ENCODE measurements around the gene CD247.

Gene CD247

GRCh38 chr1:167546935-167547334 lies 28.6 kb upstream of the CD247 start:
- H3K4me1 Mint-ChIP-seq: peaks cover 24% of the 10 kb centered on the region

GRCh38 chr1:167545349-167545748 lies 27.0 kb upstream of the CD247 start:
- no peaks in the 10 kb centered on the region for H3K9me3 Mint-ChIP-seq
- no peak overlapping the region for H3K4me3 Mint-ChIP-seq
- H3K36me3 Mint-ChIP-seq: peaks cover 4% of the 10 kb centered on the region
- H3K27ac Mint-ChIP-seq: no peak overlapping the region
- H3K4me1 Mint-ChIP-seq: peaks cover 13% of the 10 kb centered on the region
- H3K27me3 Mint-ChIP-seq: no peaks in the 10 kb centered on the region

More at GRCh38 chr1:167546935-167547334, 28.6 kb upstream of the CD247 start:
- no peaks in the 10 kb centered on the region for H3K27me3 Mint-ChIP-seq
- no peaks in the 10 kb centered on the region for H3K9me3 Mint-ChIP-seq
- H3K36me3 Mint-ChIP-seq: peaks cover 2% of the 10 kb centered on the region
- no peak overlapping the region for H3K4me3 Mint-ChIP-seq
- H3K27ac Mint-ChIP-seq: no peak overlapping the region

GRCh38 chr1:167544447-167545093 lies 26.2 kb upstream of the CD247 start:
- H3K4me1 Mint-ChIP-seq: peaks cover 11% of the 10 kb centered on the region
- peak overlapping the region; percentile 75 for H3K27ac Mint-ChIP-seq
- peaks cover 4% of the 10 kb centered on the region for H3K36me3 Mint-ChIP-seq
- no peak overlapping the region for H3K4me3 Mint-ChIP-seq
- H3K9me3 Mint-ChIP-seq: no peaks in the 10 kb centered on the region
- H3K27me3 Mint-ChIP-seq: no peaks in the 10 kb centered on the region

GRCh38 chr1:167543199-167543990 lies 25.1 kb upstream of the CD247 start:
- H3K36me3 Mint-ChIP-seq: peaks cover 4% of the 10 kb centered on the region
- H3K4me1 Mint-ChIP-seq: peaks cover 13% of the 10 kb centered on the region
- no peak overlapping the region for H3K4me3 Mint-ChIP-seq
- H3K27ac Mint-ChIP-seq: no peak overlapping the region
- no peaks in the 10 kb centered on the region for H3K9me3 Mint-ChIP-seq
- H3K27me3 Mint-ChIP-seq: no peaks in the 10 kb centered on the region

GRCh38 chr1:167542109-167543032 lies 24.0 kb upstream of the CD247 start:
- Mint-ChIP-seq H3K4me1 (peaks cover 13% of the 10 kb centered on the region), H3K4me3 (no peak overlapping the region)

GRCh38 chr1:167541610-167542009 lies 23.3 kb upstream of the CD247 start:
- no peak overlapping the region for H3K4me3 Mint-ChIP-seq
- no peak overlapping the region for H3K27ac Mint-ChIP-seq
- H3K9me3 Mint-ChIP-seq: no peaks in the 10 kb centered on the region
- no peaks in the 10 kb centered on the region for H3K27me3 Mint-ChIP-seq
- H3K36me3 Mint-ChIP-seq: peaks cover 4% of the 10 kb centered on the region
- peaks cover 13% of the 10 kb centered on the region for H3K4me1 Mint-ChIP-seq

More at GRCh38 chr1:167542109-167543032, 24.0 kb upstream of the CD247 start:
- Mint-ChIP-seq H3K9me3 (no peaks in the 10 kb centered on the region), H3K36me3 (peaks cover 4% of the 10 kb centered on the region), H3K27me3 (no peaks in the 10 kb centered on the region), H3K27ac (peak overlapping the region; percentile 59)

GRCh38 chr1:167541003-167541402 lies 22.7 kb upstream of the CD247 start:
- H3K4me3 Mint-ChIP-seq: no peak overlapping the region
- H3K9me3 Mint-ChIP-seq: no peaks in the 10 kb centered on the region
- peaks cover 4% of the 10 kb centered on the region for H3K36me3 Mint-ChIP-seq
- no peak overlapping the region for H3K27ac Mint-ChIP-seq
- H3K4me1 Mint-ChIP-seq: peaks cover 13% of the 10 kb centered on the region
- H3K27me3 Mint-ChIP-seq: no peaks in the 10 kb centered on the region

- Mint-ChIP-seq H3K27me3 (no peaks in the 10 kb centered on the region), H3K27ac (peak overlapping the region; percentile 23), H3K4me1 (peaks cover 13% of the 10 kb centered on the region), H3K36me3 (peaks cover 3% of the 10 kb centered on the region), H3K9me3 (no peaks in the 10 kb centered on the region), H3K4me3 (no peak overlapping the region)
Measured at GRCh38 chr1:167538657-167539056, 20.3 kb upstream of the CD247 start.

- Mint-ChIP-seq H3K27me3 (no peaks in the 10 kb centered on the region), H3K27ac (no peak overlapping the region), H3K4me1 (peaks cover 4% of the 10 kb centered on the region), H3K36me3 (no peaks in the 10 kb centered on the region), H3K9me3 (no peaks in the 10 kb centered on the region), H3K4me3 (no peak overlapping the region)
Measured at GRCh38 chr1:167533851-167534300, 15.5 kb upstream of the CD247 start.

GRCh38 chr1:167532964-167533824 lies 14.9 kb upstream of the CD247 start:
- no peaks in the 10 kb centered on the region for H3K36me3 Mint-ChIP-seq
- no peak overlapping the region for H3K4me3 Mint-ChIP-seq
- H3K27ac Mint-ChIP-seq: no peak overlapping the region
- no peaks in the 10 kb centered on the region for H3K9me3 Mint-ChIP-seq
- no peaks in the 10 kb centered on the region for H3K27me3 Mint-ChIP-seq
- peaks cover under 1% of the 10 kb centered on the region for H3K4me1 Mint-ChIP-seq

GRCh38 chr1:167532375-167532774 lies 14.0 kb upstream of the CD247 start:
- Mint-ChIP-seq H3K4me1 (peaks cover 6% of the 10 kb centered on the region), H3K9me3 (no peaks in the 10 kb centered on the region), H3K27me3 (no peaks in the 10 kb centered on the region), H3K36me3 (no peaks in the 10 kb centered on the region), H3K4me3 (no peak overlapping the region), H3K27ac (no peak overlapping the region)

- no peak overlapping the region for H3K27ac Mint-ChIP-seq
- peaks cover 2% of the 10 kb centered on the region for H3K27me3 Mint-ChIP-seq
- no peaks in the 10 kb centered on the region for H3K36me3 Mint-ChIP-seq
- H3K9me3 Mint-ChIP-seq: no peaks in the 10 kb centered on the region
- no peak overlapping the region for H3K4me3 Mint-ChIP-seq
- H3K4me1 Mint-ChIP-seq: peaks cover 12% of the 10 kb centered on the region
Measured at GRCh38 chr1:167529829-167530474, 11.6 kb upstream of the CD247 start.

GRCh38 chr1:167528057-167528728 lies 9.9 kb upstream of the CD247 start:
- no peaks in the 10 kb centered on the region for H3K36me3 Mint-ChIP-seq
- no peak overlapping the region for H3K4me3 Mint-ChIP-seq
- H3K27ac Mint-ChIP-seq: peak overlapping the region; percentile 3
- no peaks in the 10 kb centered on the region for H3K9me3 Mint-ChIP-seq
- peaks cover 2% of the 10 kb centered on the region for H3K27me3 Mint-ChIP-seq
- peaks cover 17% of the 10 kb centered on the region for H3K4me1 Mint-ChIP-seq
